KOPT-K1 (cell line): ENCODE data around the gene NBEAL2.

Experiments used
- H3K27ac ChIP-seq: fragments of 200-600 bp; sonication (generic); 2 replicates; pipeline ENCODE4 v1.5.1; 2016; ENCODE audit warnings: antibody characterized with exemption, mild to moderate bottlenecking, low read depth, low read length; ENCODE audit not compliant: poor library complexity, severe bottlenecking
- H3K36me3 ChIP-seq: fragments of 200-600 bp; sonication (generic); 2 replicates; pipeline ENCODE4 v1.5.1; 2017; ENCODE audit warnings: antibody characterized with exemption, mild to moderate bottlenecking, low read length, moderate library complexity; ENCODE audit not compliant: insufficient read depth
- H3K9me3 ChIP-seq: fragments of 200-600 bp; sonication (generic); 2 replicates; pipeline ENCODE4 v1.5.1; 2017; ENCODE audit warnings: antibody characterized with exemption, low read length, mild to moderate bottlenecking; ENCODE audit not compliant: insufficient read depth, poor library complexity, severe bottlenecking

NBEAL2 gene

GRCh38 chr3:46978985-46979944 is at the start of gene NBEAL2:
Gene NBEAL2 (plus strand): TSS chr3:46979666. CDS start chr3:46979862, 196 bp downstream.
- H3K36me3 ChIP-seq = peaks cover 7% of the 10 kb centered on the region
- no peaks in the 10 kb centered on the region for H3K9me3 ChIP-seq
- H3K27ac ChIP-seq = peak within 1 kb of the TSS; percentile 90

GRCh38 chr3:46930166-46930944 is 49.1 kb upstream of the NBEAL2 start:
- peaks cover 24% of the 10 kb centered on the region for H3K9me3 ChIP-seq
- H3K27ac ChIP-seq = no peak overlapping the region
- H3K36me3 ChIP-seq = peaks cover 68% of the 10 kb centered on the region

GRCh38 chr3:46930945-46931403 is 48.5 kb upstream of the NBEAL2 start:
- peak overlapping the region; percentile 44 for H3K27ac ChIP-seq
- peaks cover 68% of the 10 kb centered on the region for H3K36me3 ChIP-seq
- H3K9me3 ChIP-seq = peaks cover 24% of the 10 kb centered on the region

- peak overlapping the region; percentile 44 for H3K27ac ChIP-seq
- H3K36me3 ChIP-seq = peaks cover 72% of the 10 kb centered on the region
These were observed 47.7 kb upstream of the NBEAL2 start for GRCh38 chr3:46931631-46932331.

GRCh38 chr3:46932455-46933225 is 46.8 kb upstream of the NBEAL2 start:
- Histone ChIP-seq H3K27ac (peak overlapping the region; percentile 44), H3K36me3 (peaks cover 77% of the 10 kb centered on the region), H3K9me3 (peaks cover 24% of the 10 kb centered on the region)

More at GRCh38 chr3:46931631-46932331, 47.7 kb upstream of the NBEAL2 start:
- H3K9me3 ChIP-seq = peaks cover 24% of the 10 kb centered on the region

GRCh38 chr3:46933261-46933660 is 46.2 kb upstream of the NBEAL2 start:
- peaks cover 24% of the 10 kb centered on the region for H3K9me3 ChIP-seq
- peak overlapping the region; percentile 44 for H3K27ac ChIP-seq
- peaks cover 79% of the 10 kb centered on the region for H3K36me3 ChIP-seq

- H3K27ac ChIP-seq = peak overlapping the region; percentile 13
- H3K9me3 ChIP-seq = peaks cover 15% of the 10 kb centered on the region
- H3K36me3 ChIP-seq = peaks cover 80% of the 10 kb centered on the region
These were observed 45.4 kb upstream of the NBEAL2 start for GRCh38 chr3:46934072-46934471.

GRCh38 chr3:46934498-46935167 is 44.8 kb upstream of the NBEAL2 start:
- Histone ChIP-seq H3K9me3 (peaks cover 10% of the 10 kb centered on the region), H3K36me3 (peaks cover 80% of the 10 kb centered on the region), H3K27ac (peak overlapping the region; percentile 13)

GRCh38 chr3:46935168-46935858 is 44.2 kb upstream of the NBEAL2 start:
- H3K9me3 ChIP-seq = peaks cover 4% of the 10 kb centered on the region
- H3K36me3 ChIP-seq = peaks cover 81% of the 10 kb centered on the region
- H3K27ac ChIP-seq = no peak overlapping the region

GRCh38 chr3:46935989-46936558 is 43.4 kb upstream of the NBEAL2 start:
- peaks cover 81% of the 10 kb centered on the region for H3K36me3 ChIP-seq
- no peaks in the 10 kb centered on the region for H3K9me3 ChIP-seq
- H3K27ac ChIP-seq = no peak overlapping the region

GRCh38 chr3:46936733-46937250 is 42.7 kb upstream of the NBEAL2 start:
- Histone ChIP-seq H3K27ac (no peak overlapping the region), H3K9me3 (no peaks in the 10 kb centered on the region), H3K36me3 (peaks cover 77% of the 10 kb centered on the region)

GRCh38 chr3:46938118-46938517 is 41.3 kb upstream of the NBEAL2 start:
- no peak overlapping the region for H3K27ac ChIP-seq
- peaks cover 86% of the 10 kb centered on the region for H3K36me3 ChIP-seq
- no peaks in the 10 kb centered on the region for H3K9me3 ChIP-seq
